Stimulated activated CD8-positive, alpha-beta memory T cell treated with anti-CD3 and anti-CD28 coated beads, Interleukin-12 subunit alpha, Interleukin-12 subunit beta, amount 100 ng/mL, for 24 hours (primary cell): ENCODE measurements around the gene TRAPPC11.

Source experiments
- DNase-seq: peaks from one replicate; pipeline ENCODE4 v3.0.0-alpha.2; 2020; ENCODE audit errors: extremely low read depth

Gene TRAPPC11

DNA sequence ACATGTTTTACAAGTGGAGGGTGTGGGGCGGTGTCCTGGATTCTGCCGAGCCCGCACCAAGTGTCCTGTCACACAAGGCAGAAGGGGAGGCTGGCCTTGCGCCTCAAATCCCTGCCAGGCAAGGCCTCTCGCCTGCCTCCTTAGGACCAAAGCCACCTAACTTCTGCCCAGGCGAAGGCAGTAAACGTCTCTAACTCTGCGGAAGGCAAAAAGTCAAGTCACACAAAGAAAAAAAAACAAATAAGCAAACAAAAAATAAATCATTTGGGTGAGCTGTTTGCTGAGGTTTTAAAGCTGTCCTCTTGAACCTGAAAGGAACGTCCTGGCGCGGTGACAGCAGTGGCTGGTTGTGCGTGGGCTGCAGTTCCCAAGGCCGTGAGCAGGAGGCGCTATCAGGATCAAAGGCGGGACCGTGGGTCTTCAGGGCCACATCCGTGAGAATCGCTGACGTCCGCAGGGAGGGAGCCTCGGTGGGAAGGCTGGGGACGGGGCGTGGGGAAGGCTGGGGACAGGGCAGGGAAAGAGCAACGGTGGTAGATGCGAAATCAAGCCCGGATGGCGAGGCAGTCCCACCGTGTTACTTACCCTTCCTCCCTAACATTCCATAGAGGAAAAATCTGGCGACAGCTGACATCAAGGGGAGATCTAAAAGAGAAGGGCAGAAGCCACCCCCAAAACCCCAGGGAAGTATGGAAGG is 99.1 kb downstream of the TRAPPC11 start:
- no peak for DNase-seq

DNA sequence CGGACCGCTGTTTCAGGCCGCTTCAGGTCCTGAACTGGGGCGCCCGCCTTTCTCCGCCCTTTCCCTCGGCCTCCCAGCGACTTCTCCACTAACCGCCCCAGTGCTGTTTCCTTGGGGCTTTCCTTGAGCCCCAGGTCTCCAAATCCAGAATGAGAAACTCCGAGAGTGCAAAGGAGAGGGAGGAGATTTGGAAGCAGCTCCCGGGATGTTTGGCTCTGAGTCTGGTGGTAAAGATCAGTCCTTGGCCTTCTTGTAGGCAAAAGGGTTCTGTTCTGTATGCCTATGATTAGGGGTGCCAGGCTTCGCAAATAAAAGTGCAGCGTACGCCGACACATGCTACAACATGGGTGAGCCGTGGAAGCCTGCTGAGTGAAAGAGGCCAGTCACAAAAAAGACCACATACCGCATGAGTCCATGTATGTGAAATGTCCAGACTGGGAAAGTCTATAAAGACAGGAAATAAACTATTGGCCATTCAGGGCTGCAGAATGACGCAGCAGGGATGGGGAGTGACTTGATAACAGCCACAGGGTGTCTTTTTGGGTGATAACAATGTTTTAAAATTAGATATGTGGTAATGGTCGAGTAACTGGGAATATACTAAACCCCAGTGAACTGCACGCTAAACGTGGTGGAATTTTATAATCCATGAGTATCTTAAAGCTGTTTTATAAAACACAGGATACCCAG is 99.8 kb downstream of the TRAPPC11 start:
- no peak for DNase-seq

DNA sequence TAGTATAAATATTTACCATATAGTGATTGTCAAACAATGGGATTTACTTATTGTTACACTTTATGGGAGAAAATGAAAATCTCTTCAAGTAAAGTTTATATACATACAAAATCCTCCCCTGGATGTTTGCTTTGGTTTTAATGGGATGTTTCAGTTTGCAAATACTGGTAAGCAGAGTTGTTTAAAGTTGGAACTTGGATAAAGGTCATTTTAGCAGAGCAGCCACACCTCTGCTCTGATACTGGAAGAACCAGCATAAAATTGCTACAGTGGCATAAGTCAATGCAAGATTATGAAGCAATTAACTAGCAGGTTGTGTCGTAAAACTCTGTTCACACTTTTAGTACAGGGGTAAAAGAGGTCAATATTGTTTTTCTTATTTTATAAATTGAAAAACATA is 101.2 kb downstream of the TRAPPC11 start:
- no peak for DNase-seq
